Endodermal cell (in vitro differentiated cells): ENCODE results near the gene ARMH1. TPM values are rescaled to one million over a fixed set of nuclear protein-coding genes. Genes with fewer than 3 reads are reported as not detected.

Experiments
- DNase-seq: peaks from one replicate; pipeline ENCODE4 v3.0.0-alpha.2; 2017
- H3K27ac ChIP-seq: 2 replicates; pipeline ENCODE4 v1.5.1; 2013; ENCODE audit warnings: mild to moderate bottlenecking, low read depth, low read length, moderate library complexity
- H3K27me3 ChIP-seq: 2 replicates; pipeline ENCODE4 v1.6.1; 2013; ENCODE audit warnings: mild to moderate bottlenecking, low read length, moderate library complexity; ENCODE audit not compliant: insufficient read depth, control insufficient read depth, poor library complexity, severe bottlenecking
- H3K36me3 ChIP-seq: 2 replicates; pipeline ENCODE4 v1.7.0; 2013; ENCODE audit warnings: mild to moderate bottlenecking, low read length, moderate library complexity; ENCODE audit not compliant: control insufficient read depth, insufficient read depth
- H3K4me1 ChIP-seq: one replicate; pipeline ENCODE4 v1.7.0; 2013; ENCODE audit warnings: low read length; ENCODE audit not compliant: control insufficient read depth, insufficient read depth
- H3K4me3 ChIP-seq: 2 replicates; pipeline ENCODE4 v1.5.1; 2013; ENCODE audit warnings: mild to moderate bottlenecking, low read length, moderate library complexity
- H3K9ac ChIP-seq: 2 replicates; pipeline ENCODE4 v1.6.1; 2013; ENCODE audit warnings: mild to moderate bottlenecking, low read length, moderate library complexity; ENCODE audit not compliant: poor library complexity, severe bottlenecking; ENCODE audit errors: extremely low read depth
- H3K9me3 ChIP-seq: 2 replicates; pipeline ENCODE4 v1.6.1; 2013; ENCODE audit warnings: mild to moderate bottlenecking, low read length, moderate library complexity; ENCODE audit not compliant: control insufficient read depth
- H3K27ac Mint-ChIP-seq: 2 replicates; pipeline ENCODE4 v1.8.0; 2020; ENCODE audit warnings: mixed read lengths
- H3K27me3 Mint-ChIP-seq: 2 replicates; pipeline ENCODE4 v1.8.0; 2021; ENCODE audit warnings: mild to moderate bottlenecking, mixed read lengths; ENCODE audit not compliant: insufficient read depth
- H3K36me3 Mint-ChIP-seq: 2 replicates; pipeline ENCODE4 v1.8.0; 2020; ENCODE audit warnings: low read depth, mixed read lengths
- H3K4me1 Mint-ChIP-seq: 2 replicates; pipeline ENCODE4 v1.8.0; 2020; ENCODE audit warnings: mixed read lengths
- H3K4me3 Mint-ChIP-seq: 2 replicates; pipeline ENCODE4 v1.8.0; 2020; ENCODE audit warnings: mild to moderate bottlenecking, moderate library complexity, mixed read lengths
- H3K9me3 Mint-ChIP-seq: 2 replicates; pipeline ENCODE4 v1.8.0; 2020; ENCODE audit warnings: mild to moderate bottlenecking, mixed read lengths
- CTCF ChIP-seq: fragments of 200-600 bp; sonication (generic); conservative IDR thresholded peaks from 2 replicates; pipeline ENCODE4 v1.5.0; 2021; ENCODE audit warnings: antibody characterized with exemption, mild to moderate bottlenecking
- WGBS, 2 experiments: methylation state at CpG; one replicate each; pipeline versions ENCODE4 v1.1.5 to v1.1.7; 2013; ENCODE audit warnings: missing lambda C conversion rate in 2 of 2, mixed read lengths in 1 of 2; ENCODE audit not compliant: insufficient coverage in 1 of 2, insufficient read length in 1 of 2; 5-methylcytosine and 5-hydroxymethylcytosine counted together
- total RNA-seq, 2 donors: library from RNA; stranded (reverse); fragmentation: NEBNext Ultra II Directional in 1 of 2; extraction: Animal tissue kit (Norgen Biotek cat#: 25700) in 1 of 2; gene quantifications; 2 replicates in 1 of 2; 3 replicates in 1 of 2; pipeline ENCODE4 v1.2.1, GENCODE V29; 2021

Gene ARMH1
- total RNA-seq, 2 donors from 2014 or later, result 3.9 to 6.3 TPM

- Mint-ChIP-seq H3K27ac (no peak overlapping the region), H3K36me3 (peaks cover 60% of the 10 kb centered on the region), H3K4me1 (peaks cover 20% of the 10 kb centered on the region), H3K9me3 (no peaks in the 10 kb centered on the region), H3K4me3 (no peak overlapping the region), H3K27me3 (no peaks in the 10 kb centered on the region)
- H3K27ac ChIP-seq, result peak overlapping the region; percentile 83
- no peak overlapping the region for H3K4me3 ChIP-seq
- peaks cover 72% of the 10 kb centered on the region for H3K36me3 ChIP-seq
- H3K9me3 ChIP-seq, result no peaks in the 10 kb centered on the region
- TF ChIP-seq CTCF, result no peak
- peaks cover 6% of the 10 kb centered on the region for H3K4me1 ChIP-seq
- DNase-seq, result no peak
- 93 to 96% methylated on average over 14 of the region's 14 CpGs for WGBS, 2 experiments
- H3K27me3 ChIP-seq, result no peaks in the 10 kb centered on the region
- no peak overlapping the region for H3K9ac ChIP-seq
Observed at GRCh38 chr1:44636083-44636687, 38.3 kb upstream of the ARMH1 start.

GRCh38 chr1:44636688-44637598 lies 37.6 kb upstream of the ARMH1 start:
- Mint-ChIP-seq H3K27me3 (no peaks in the 10 kb centered on the region), H3K9me3 (no peaks in the 10 kb centered on the region), H3K4me1 (peaks cover 20% of the 10 kb centered on the region), H3K36me3 (peaks cover 66% of the 10 kb centered on the region), H3K4me3 (no peak overlapping the region), H3K27ac (peak overlapping the region; percentile 62)
- H3K4me1 ChIP-seq, result peaks cover 6% of the 10 kb centered on the region
- no peaks in the 10 kb centered on the region for H3K27me3 ChIP-seq
- WGBS, 2 experiments, result 92 to 97% methylated on average over 13 of the region's 13 CpGs
- TF ChIP-seq CTCF, result no peak
- no peak overlapping the region for H3K9ac ChIP-seq
- H3K27ac ChIP-seq, result peak overlapping the region; percentile 83
- no peak for DNase-seq
- H3K36me3 ChIP-seq, result peaks cover 78% of the 10 kb centered on the region
- H3K4me3 ChIP-seq, result no peak overlapping the region
- H3K9me3 ChIP-seq, result no peaks in the 10 kb centered on the region

GRCh38 chr1:44637702-44638411 lies 36.7 kb upstream of the ARMH1 start:
- peaks cover 4% of the 10 kb centered on the region for H3K4me1 ChIP-seq
- TF ChIP-seq CTCF, result no peak
- Mint-ChIP-seq H3K4me1 (peaks cover 15% of the 10 kb centered on the region), H3K36me3 (peaks cover 73% of the 10 kb centered on the region), H3K4me3 (no peak overlapping the region), H3K9me3 (no peaks in the 10 kb centered on the region), H3K27ac (peak overlapping the region; percentile 52), H3K27me3 (no peaks in the 10 kb centered on the region)
- H3K9me3 ChIP-seq, result no peaks in the 10 kb centered on the region
- no peaks in the 10 kb centered on the region for H3K27me3 ChIP-seq
- no peak overlapping the region for H3K4me3 ChIP-seq
- 92 to 99% methylated on average over 20 to 27 of the region's 27 CpGs for WGBS, 2 experiments
- H3K36me3 ChIP-seq, result peaks cover 87% of the 10 kb centered on the region
- H3K9ac ChIP-seq, result no peak overlapping the region
- H3K27ac ChIP-seq, result peak overlapping the region; percentile 83
- no peak for DNase-seq
